ENCODE results near the gene VPS45. TPM values are rescaled to one million over a fixed set of nuclear protein-coding genes. Genes with fewer than 3 reads are reported as not detected.

Gene VPS45
- total RNA-seq, 2 experiments from 2014 or later: 22.9 to 23.0 TPM

Other genes with a start within 250 kb of the VPS45 start
- gene BOLA1, start 168.2 kb upstream of the VPS45 start, total RNA-seq: 10 to 100 TPM; 20.6 to 22.6 TPM
- gene SV2A, start 149.9 kb upstream of the VPS45 start, total RNA-seq: 10 to 100 TPM; 12.5 to 12.8 TPM
- gene SF3B4, start 140.0 kb upstream of the VPS45 start, total RNA-seq: 100 to 1,000 TPM; 111 to 112 TPM
- 1 to 10 TPM in 1 of 2 experiments, under 1 TPM in 1; 0.94 to 1.8 TPM for gene MTMR11, start 130.9 kb upstream of the VPS45 start, total RNA-seq
- gene OTUD7B, start 57.0 kb upstream of the VPS45 start, total RNA-seq: 10 to 100 TPM; 21.9 to 23.2 TPM
- 10 to 100 TPM; 14.9 to 15.5 TPM for gene PLEKHO1, start 82.1 kb downstream of the VPS45 start, total RNA-seq
- gene ANP32E, start 168.3 kb downstream of the VPS45 start, total RNA-seq: 100 to 1,000 TPM; 176 to 191 TPM
- not detected for gene CA14, start 190.0 kb downstream of the VPS45 start, total RNA-seq
- gene APH1A, start 201.2 kb downstream of the VPS45 start, total RNA-seq: 100 to 1,000 TPM; 123 to 126 TPM
- gene C1orf54, start 205.0 kb downstream of the VPS45 start, total RNA-seq: under 1 TPM; 0.48 to 0.78 TPM
- gene CIART, start 214.8 kb downstream of the VPS45 start, total RNA-seq: 1 to 10 TPM; 4.9 to 5.2 TPM
- 10 to 100 TPM; 93.0 to 93.4 TPM for gene MRPS21, start 226.1 kb downstream of the VPS45 start, total RNA-seq